Keratinocyte (primary cell): ENCODE measurements around the gene ZSCAN23. TPM values are rescaled to one million over a fixed set of nuclear protein-coding genes. Genes with fewer than 3 reads are reported as not detected.
A peak's percentile ranks its signal among the peaks of the same experiment; 100 is the strongest.

ENCODE experiments used
- DNase-seq: peaks from one replicate; pipeline ENCODE4 v3.0.0-alpha.2; 2011; ENCODE audit warnings: low read depth, missing footprints, low spot score
- FAIRE-seq: peaks from 2 replicates; lab custom pipeline; 2011; peaks lifted over from hg19 to GRCh38; lab: Jason Lieb, UNC
- H2AFZ ChIP-seq: 2 replicates; pipeline ENCODE4 v1.6.0; 2012; ENCODE audit warnings: low read length, control low read depth, inconsistent platforms; ENCODE audit not compliant: control insufficient read depth
- H3K27ac ChIP-seq: 2 replicates; pipeline ENCODE4 v1.5.1; 2011; ENCODE audit warnings: low read length; ENCODE audit not compliant: control insufficient read depth, insufficient read depth
- H3K27me3 ChIP-seq: 3 replicates; pipeline ENCODE4 v1.6.0; 2011; ENCODE audit warnings: low read length; ENCODE audit not compliant: control insufficient read depth, insufficient read depth; ENCODE audit errors: extremely low read depth
- H3K36me3 ChIP-seq, 2 experiments: 2 replicates in 1 of 2; 3 replicates in 1 of 2; pipeline ENCODE4 v1.5.1; 2011; ENCODE audit warnings: low read length in 2 of 2, mild to moderate bottlenecking in 1 of 2; ENCODE audit not compliant: control insufficient read depth in 2 of 2, insufficient read depth in 2 of 2; ENCODE audit errors: extremely low read depth in 1 of 2
- H3K4me1 ChIP-seq: 3 replicates; pipeline ENCODE4 v1.5.1; 2011; ENCODE audit warnings: low read length; ENCODE audit not compliant: control insufficient read depth, insufficient read depth; ENCODE audit errors: extremely low read depth
- H3K4me2 ChIP-seq: 3 replicates; pipeline ENCODE4 v1.6.0; 2011; ENCODE audit warnings: low read depth, low read length; ENCODE audit not compliant: control insufficient read depth, insufficient read depth; ENCODE audit errors: extremely low read depth
- H3K4me3 ChIP-seq, 3 experiments: fragments of 200-600 bp in 1 of 3; sonication (generic) in 1 of 3; 2 replicates in 2 of 3; 3 replicates in 1 of 3; pipeline ENCODE4 v1.5.1; 2011 to 2016; ENCODE audit warnings: low read length in 3 of 3, mild to moderate bottlenecking in 3 of 3, control low read depth in 2 of 3, inconsistent platforms in 1 of 3, low read depth in 1 of 3, mixed read lengths in 1 of 3, mixed run types in 1 of 3, moderate library complexity in 1 of 3; ENCODE audit not compliant: control insufficient read depth in 2 of 3, insufficient read depth in 2 of 3; ENCODE audit errors: extremely low read depth in 1 of 3
- H3K79me2 ChIP-seq: 2 replicates; pipeline ENCODE4 v1.6.0; 2012; ENCODE audit warnings: low read length; ENCODE audit not compliant: control insufficient read depth, insufficient read depth
- H3K9ac ChIP-seq: 3 replicates; pipeline ENCODE4 v1.6.0; 2011; ENCODE audit warnings: low read length; ENCODE audit not compliant: control insufficient read depth, insufficient read depth; ENCODE audit errors: extremely low read depth
- H3K9me1 ChIP-seq: 3 replicates; pipeline ENCODE4 v1.6.0; 2011; ENCODE audit warnings: low read length; ENCODE audit not compliant: control insufficient read depth, insufficient read depth; ENCODE audit errors: extremely low read depth
- H3K9me3 ChIP-seq: 2 replicates; pipeline ENCODE4 v1.5.1; 2012; ENCODE audit warnings: low read depth, low read length; ENCODE audit not compliant: control insufficient read depth
- H4K20me1 ChIP-seq: 3 replicates; pipeline ENCODE4 v1.6.0; 2011; ENCODE audit warnings: low read length; ENCODE audit not compliant: control insufficient read depth, insufficient read depth; ENCODE audit errors: extremely low read depth
- CTCF ChIP-seq, 3 experiments: IDR thresholded peaks in 1 of 3; conservative IDR thresholded peaks in 1 of 3; optimal IDR thresholded peaks in 1 of 3; 2 replicates in 2 of 3; 3 replicates in 1 of 3; pipeline versions ENCODE3 to v1.5.1; 2011; ENCODE audit warnings: low read length in 3 of 3, mild to moderate bottlenecking in 3 of 3, moderate library complexity in 2 of 3, control low read depth in 1 of 3, inconsistent platforms in 1 of 3; ENCODE audit not compliant: insufficient read depth in 2 of 3; ENCODE audit errors: extremely low read depth in 1 of 3
- EZH2 ChIP-seq: IDR thresholded peaks from one replicate; pipeline ENCODE4 v1.6.1; 2012; ENCODE audit warnings: inconsistent platforms, mild to moderate bottlenecking, low read length, moderate library complexity
- dilution Hi-C: fragments of 300-500 bp; cut with MboI; formaldehyde crosslinking; loops from one replicate; pipeline ENCODE4 v1.7.0; 2020; ENCODE audit warnings: low sequenced_read_pairs; ENCODE audit not compliant: extremely low pct_ligation_motif_present
- polyA minus RNA-seq, 3 experiments: library from RNA; depleted of rRNA, polyadenylated mRNA; stranded (reverse); fragments of >200 nt; gene quantifications; 1 replicate in 1 of 3; 2 replicates in 1 of 3; 3 replicates in 1 of 3; pipeline ENCODE4 v1.2.3, GENCODE V29; 2011
- polyA plus RNA-seq, 5 experiments: library from polyadenylated mRNA; depleted of rRNA in 3 of 5; stranded (reverse) in 3 of 5; stranded (forward) in 1 of 5; unstranded in 1 of 5; fragments of >200 nt; gene quantifications; 1 replicate in 1 of 5; 2 replicates in 3 of 5; 3 replicates in 1 of 5; pipeline versions ENCODE4 v1.2.1 to v1.2.3, GENCODE V29; 2011 to 2012; ENCODE audit warnings: missing spikeins in 2 of 5, low read depth in 1 of 5, low replicate concordance in 1 of 5

Gene ZSCAN23
- polyA plus RNA-seq (1.2 to 2.1 TPM (median 1.8 TPM) in 3 replicates), polyA minus RNA-seq (0.85 to 6.2 TPM (median 2.4 TPM) in 3 replicates)
- polyA plus RNA-seq (2011; ENCODE audit: low read depth): 0.47 TPM
- polyA plus RNA-seq (2011; cell fraction: cytosol; rRNA removed): 0.22 and 0.75 TPM in 2 replicates
- 4.3 and 4.6 TPM in 2 replicates for polyA plus RNA-seq (2011; cell fraction: nucleus; rRNA removed)
- 0.18 and 1.3 TPM in 2 replicates for polyA plus RNA-seq (2012; ENCODE audit: low replicate concordance)
- not detected for polyA minus RNA-seq (2011; cell fraction: cytosol; rRNA and poly(A)+ RNA removed)
- 3.8 and 9.9 TPM in 2 replicates for polyA minus RNA-seq (2011; cell fraction: nucleus; rRNA and poly(A)+ RNA removed)

- Histone ChIP-seq H3K9me3 (no peaks in the 10 kb centered on the region), H3K27me3 (peaks cover 11% of the 10 kb centered on the region), H4K20me1 (no peaks in the 10 kb centered on the region), H3K4me1 (no peaks in the 10 kb centered on the region), H3K9me1 (no peaks in the 10 kb centered on the region), H3K4me3 (peak within 1 kb of the TSS; percentile 62 to 82 (median 75)), H3K79me2 (no peaks in the 10 kb centered on the region), H3K27ac (peak within 1 kb of the TSS; percentile 41), H3K36me3 (no peaks in the 10 kb centered on the region), H2AFZ (peak within 1 kb of the TSS; percentile 89), H3K9ac (peak within 1 kb of the TSS; percentile 71), H3K4me2 (peak within 1 kb of the TSS; percentile 45)
- dilution Hi-C loops: no loop called here
- TF ChIP-seq CTCF (optimal IDR thresholded peaks at IDR 0.05 in 1 of 3, IDR thresholded peaks at IDR 0.05 in 1 of 3, conservative IDR thresholded peaks at IDR 0.05 in 1 of 3; ENCODE audit: extremely low read depth in 1 of 3, insufficient read depth in 2 of 3, low read length in 3 of 3): peak in 1 of 3 experiments; percentile 18
- TF ChIP-seq EZH2: no peak
- FAIRE-seq (peak; percentile 76), DNase-seq (no peak)
Observed at GRCh38 chr6:28443112-28443773, at the start of gene ZSCAN23. Gene ZSCAN23 (minus strand): TSS chr6:28443491. CDS start chr6:28436266, 7,225 bp downstream.

GRCh38 chr6:28491984-28492317, 48.7 kb upstream of the ZSCAN23 start:
- TF ChIP-seq CTCF (optimal IDR thresholded peaks at IDR 0.05 in 1 of 3, IDR thresholded peaks at IDR 0.05 in 1 of 3, conservative IDR thresholded peaks at IDR 0.05 in 1 of 3; ENCODE audit: extremely low read depth in 1 of 3, insufficient read depth in 2 of 3, low read length in 3 of 3): no peak
- no peak for TF ChIP-seq EZH2

More at GRCh38 chr6:28491984-28492317, 48.7 kb upstream of the ZSCAN23 start:
- Histone ChIP-seq H3K9me3 (no peaks in the 10 kb centered on the region), H3K36me3 (no peaks in the 10 kb centered on the region), H3K4me2 (no peak overlapping the region), H3K9ac (no peak overlapping the region), H4K20me1 (no peaks in the 10 kb centered on the region), H3K9me1 (no peaks in the 10 kb centered on the region), H3K4me3 (no peak overlapping the region), H3K79me2 (no peaks in the 10 kb centered on the region), H3K27me3 (no peaks in the 10 kb centered on the region), H2AFZ (no peak overlapping the region), H3K27ac (no peak overlapping the region), H3K4me1 (peaks cover 4% of the 10 kb centered on the region)
- no peak for DNase-seq
- no peak for FAIRE-seq
- dilution Hi-C loops: no loop called here
